Skeletal muscle cell (primary cell): ENCODE data around the gene PRR18.

Experiments
- DNase-seq: peaks from one replicate; pipeline ENCODE4 v3.0.0-alpha.2; 2010; ENCODE audit warnings: low read depth
- H3K4me3 ChIP-seq: 2 replicates; pipeline ENCODE4 v1.5.1; 2011; ENCODE audit warnings: low read depth, mild to moderate bottlenecking, control low read depth, low read length, moderate library complexity

PRR18 gene

GRCh38 chr6:166335378-166336302 is 27.4 kb upstream of the PRR18 start:
- no peak for DNase-seq

GRCh38 chr6:166334878-166335277 is 26.7 kb upstream of the PRR18 start:
- H3K4me3 ChIP-seq, result no peak overlapping the region

More at GRCh38 chr6:166335378-166336302, 27.4 kb upstream of the PRR18 start:
- H3K4me3 ChIP-seq, result no peak overlapping the region

GRCh38 chr6:166333172-166333995 is 25.2 kb upstream of the PRR18 start:
- DNase-seq, result no peak
- no peak overlapping the region for H3K4me3 ChIP-seq

More at GRCh38 chr6:166334878-166335277, 26.7 kb upstream of the PRR18 start:
- no peak for DNase-seq

- H3K4me3 ChIP-seq, result no peak overlapping the region
- no peak for DNase-seq
Measured at GRCh38 chr6:166331503-166332415, 23.6 kb upstream of the PRR18 start.

- no peak for DNase-seq
- no peak overlapping the region for H3K4me3 ChIP-seq
Measured at GRCh38 chr6:166330612-166331011, 22.4 kb upstream of the PRR18 start.

- no peak overlapping the region for H3K4me3 ChIP-seq
- no peak for DNase-seq
Measured at GRCh38 chr6:166325383-166326042, 17.3 kb upstream of the PRR18 start.

GRCh38 chr6:166323395-166323794 is 15.2 kb upstream of the PRR18 start:
- no peak overlapping the region for H3K4me3 ChIP-seq
- no peak for DNase-seq

- H3K4me3 ChIP-seq, result no peak overlapping the region
- no peak for DNase-seq
Measured at GRCh38 chr6:166318649-166319600, 10.7 kb upstream of the PRR18 start.

- H3K4me3 ChIP-seq, result no peak overlapping the region
- peak; percentile 55 for DNase-seq
Measured at GRCh38 chr6:166318227-166318626, 10.0 kb upstream of the PRR18 start.

- H3K4me3 ChIP-seq, result no peak overlapping the region
- DNase-seq, result no peak
Measured at GRCh38 chr6:166317261-166318212, 9.3 kb upstream of the PRR18 start.

- H3K4me3 ChIP-seq, result no peak overlapping the region
- no peak for DNase-seq
Measured at GRCh38 chr6:166315436-166315835, 7.2 kb upstream of the PRR18 start.

GRCh38 chr6:166314454-166314853 is 6.3 kb upstream of the PRR18 start:
- no peak for DNase-seq
- H3K4me3 ChIP-seq, result no peak overlapping the region

GRCh38 chr6:166313255-166314070 is 5.3 kb upstream of the PRR18 start:
- no peak overlapping the region for H3K4me3 ChIP-seq
- no peak for DNase-seq

- no peak overlapping the region for H3K4me3 ChIP-seq
- no peak for DNase-seq
Measured at GRCh38 chr6:166312832-166313231, 4.6 kb upstream of the PRR18 start.

- no peak for DNase-seq
- no peak overlapping the region for H3K4me3 ChIP-seq
Measured at GRCh38 chr6:166310634-166311033, 2.4 kb upstream of the PRR18 start.

GRCh38 chr6:166309977-166310376 is 1.8 kb upstream of the PRR18 start:
- no peak for DNase-seq
- H3K4me3 ChIP-seq, result no peak overlapping the region
